KOPT-K1 (cell line): ENCODE results near the gene SUSD3.
A peak's percentile ranks its signal among the peaks of the same experiment; 100 is the strongest.

Source experiments
- H3K27ac ChIP-seq: fragments of 200-600 bp; sonication (generic); 2 replicates; pipeline ENCODE4 v1.5.1; 2016; ENCODE audit warnings: antibody characterized with exemption, mild to moderate bottlenecking, low read depth, low read length; ENCODE audit not compliant: poor library complexity, severe bottlenecking
- H3K36me3 ChIP-seq: fragments of 200-600 bp; sonication (generic); 2 replicates; pipeline ENCODE4 v1.5.1; 2017; ENCODE audit warnings: antibody characterized with exemption, mild to moderate bottlenecking, low read length, moderate library complexity; ENCODE audit not compliant: insufficient read depth
- H3K9me3 ChIP-seq: fragments of 200-600 bp; sonication (generic); 2 replicates; pipeline ENCODE4 v1.5.1; 2017; ENCODE audit warnings: antibody characterized with exemption, low read length, mild to moderate bottlenecking; ENCODE audit not compliant: insufficient read depth, poor library complexity, severe bottlenecking

SUSD3 gene

DNA sequence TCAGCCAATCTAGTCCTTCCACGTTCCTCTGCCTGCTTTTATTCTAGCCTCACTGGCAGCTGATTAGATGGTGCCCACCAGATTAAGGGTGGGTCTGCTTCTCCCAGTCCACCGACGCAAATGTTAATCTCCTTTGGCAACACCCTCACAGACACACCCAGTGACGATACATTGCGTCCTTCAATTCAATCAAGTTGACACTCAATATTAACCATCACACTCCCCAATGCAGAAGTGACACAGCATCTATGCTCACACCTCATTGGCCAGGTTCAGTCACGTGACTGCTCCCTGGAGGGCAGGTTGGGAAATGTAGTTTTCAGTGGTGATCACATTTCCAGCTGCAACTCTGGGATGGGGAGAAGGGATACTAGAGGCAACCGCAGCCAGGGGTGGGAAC lies 13.0 kb downstream of the SUSD3 start:
- Histone ChIP-seq H3K9me3 (no peaks in the 10 kb centered on the region), H3K27ac (no peak overlapping the region), H3K36me3 (no peaks in the 10 kb centered on the region)

- Histone ChIP-seq H3K36me3 (no peaks in the 10 kb centered on the region), H3K9me3 (no peaks in the 10 kb centered on the region), H3K27ac (peak overlapping the region; percentile 32)
Measured at GRCh38 chr9:93072383-93072795, 13.9 kb downstream of the SUSD3 start.

DNA sequence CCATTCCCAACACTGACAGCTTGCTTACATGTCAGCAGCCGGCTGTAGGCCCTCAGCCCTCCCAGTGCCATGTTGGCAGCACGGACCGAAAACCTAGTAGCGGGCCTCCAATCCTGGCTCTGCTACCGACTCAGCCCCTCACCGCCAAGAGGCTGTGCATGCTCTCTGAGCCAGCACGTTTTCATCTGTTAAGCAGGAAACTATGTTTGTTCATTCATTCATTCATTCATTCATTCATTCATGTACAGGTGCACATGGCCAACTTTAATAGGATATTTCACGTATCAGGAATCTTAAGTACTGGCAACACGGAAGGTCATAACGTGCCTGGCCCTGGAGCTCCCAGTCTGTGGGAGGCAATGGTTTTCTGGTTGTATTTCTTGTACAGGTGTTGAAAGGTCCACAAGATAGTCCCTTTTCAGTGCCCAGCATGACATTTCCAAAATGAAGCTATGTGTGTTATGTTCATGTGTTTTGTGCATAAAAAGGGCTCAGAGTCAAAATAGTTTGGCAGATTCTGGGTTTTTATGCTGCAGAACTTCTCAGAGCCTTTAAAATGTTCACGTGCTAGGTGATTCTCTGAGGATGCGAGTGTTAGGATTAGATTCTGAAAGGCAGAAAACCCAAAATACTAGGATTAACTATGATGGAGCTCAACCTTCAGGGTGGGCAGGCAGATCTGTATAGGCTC lies 17.7 kb downstream of the SUSD3 start:
- Histone ChIP-seq H3K27ac (no peak overlapping the region), H3K9me3 (no peaks in the 10 kb centered on the region), H3K36me3 (no peaks in the 10 kb centered on the region)

GRCh38 chr9:93076792-93077128 lies 18.3 kb downstream of the SUSD3 start:
- Histone ChIP-seq H3K36me3 (no peaks in the 10 kb centered on the region), H3K27ac (no peak overlapping the region)

DNA sequence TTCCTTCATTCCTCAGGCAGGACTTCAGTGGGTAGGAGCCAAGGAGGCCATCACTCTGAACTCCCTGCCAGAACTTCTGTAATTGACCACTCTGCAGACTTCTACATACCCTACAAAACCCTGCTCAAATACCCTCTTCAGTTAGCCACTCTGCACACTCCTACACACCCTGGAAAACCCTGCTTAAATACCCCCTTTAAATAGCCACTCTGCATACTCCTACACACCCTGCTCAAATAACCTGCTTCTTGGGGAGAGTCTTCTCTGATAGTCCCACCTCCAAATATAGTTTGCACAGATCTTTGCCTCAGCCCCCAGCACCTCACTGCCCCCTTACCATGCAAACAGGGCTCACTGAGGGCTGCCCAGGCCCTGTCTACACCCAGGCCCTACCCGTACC lies 18.9 kb downstream of the SUSD3 start:
- H3K9me3 ChIP-seq, result no peaks in the 10 kb centered on the region
- no peak overlapping the region for H3K27ac ChIP-seq
- H3K36me3 ChIP-seq, result no peaks in the 10 kb centered on the region

More at GRCh38 chr9:93076792-93077128, 18.3 kb downstream of the SUSD3 start:
- H3K9me3 ChIP-seq, result no peaks in the 10 kb centered on the region

- Histone ChIP-seq H3K36me3 (no peaks in the 10 kb centered on the region), H3K9me3 (no peaks in the 10 kb centered on the region), H3K27ac (no peak overlapping the region)
Measured at GRCh38 chr9:93077811-93078210, 19.3 kb downstream of the SUSD3 start.

DNA sequence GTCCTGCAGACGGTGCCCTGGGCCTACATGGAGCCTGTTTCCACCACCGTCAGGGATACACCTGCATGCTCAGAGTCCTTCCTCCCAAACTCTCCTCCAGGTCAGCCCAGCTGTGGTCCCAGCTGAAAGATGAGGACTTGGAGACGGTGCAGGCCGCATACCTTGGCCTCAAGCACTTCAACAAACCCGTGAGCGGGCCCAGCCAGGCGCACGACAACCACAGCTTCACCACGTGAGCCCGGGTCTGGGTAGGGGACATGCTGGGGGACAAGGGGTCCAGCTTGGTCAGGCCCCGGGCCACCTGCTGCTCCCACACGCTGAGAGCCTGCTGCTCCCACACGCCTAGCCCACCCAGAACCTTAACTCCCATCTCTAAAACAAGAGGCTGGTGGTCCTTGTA lies 20.9 kb downstream of the SUSD3 start:
- H3K36me3 ChIP-seq, result no peaks in the 10 kb centered on the region
- H3K9me3 ChIP-seq, result no peaks in the 10 kb centered on the region
- H3K27ac ChIP-seq, result no peak overlapping the region

- H3K9me3 ChIP-seq, result no peaks in the 10 kb centered on the region
- no peaks in the 10 kb centered on the region for H3K36me3 ChIP-seq
- H3K27ac ChIP-seq, result no peak overlapping the region
Measured at GRCh38 chr9:93080406-93080805, 21.9 kb downstream of the SUSD3 start.

- Histone ChIP-seq H3K9me3 (no peaks in the 10 kb centered on the region), H3K27ac (no peak overlapping the region), H3K36me3 (no peaks in the 10 kb centered on the region)
Measured at GRCh38 chr9:93081081-93081529, 22.6 kb downstream of the SUSD3 start.

DNA sequence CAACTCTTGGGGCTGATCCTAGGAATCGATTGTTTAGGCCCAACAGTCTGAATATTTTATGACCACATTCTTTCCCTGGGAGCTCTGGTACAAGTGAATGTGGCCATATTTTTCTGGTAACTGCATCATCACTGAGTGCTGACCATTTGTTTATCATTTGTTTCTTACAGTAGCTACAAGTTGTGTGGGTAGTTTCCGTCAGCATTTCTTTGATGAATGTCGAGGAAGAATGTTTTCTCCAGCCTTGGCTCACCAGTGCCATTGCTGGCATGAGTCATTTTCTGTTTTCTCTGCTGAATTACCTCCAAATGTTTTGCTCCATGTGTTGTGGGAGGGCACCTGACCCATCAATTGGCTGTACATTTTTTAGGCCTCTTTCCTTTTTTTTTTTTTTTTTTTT lies 23.4 kb downstream of the SUSD3 start:
- Histone ChIP-seq H3K9me3 (no peaks in the 10 kb centered on the region), H3K36me3 (no peaks in the 10 kb centered on the region), H3K27ac (no peak overlapping the region)

DNA sequence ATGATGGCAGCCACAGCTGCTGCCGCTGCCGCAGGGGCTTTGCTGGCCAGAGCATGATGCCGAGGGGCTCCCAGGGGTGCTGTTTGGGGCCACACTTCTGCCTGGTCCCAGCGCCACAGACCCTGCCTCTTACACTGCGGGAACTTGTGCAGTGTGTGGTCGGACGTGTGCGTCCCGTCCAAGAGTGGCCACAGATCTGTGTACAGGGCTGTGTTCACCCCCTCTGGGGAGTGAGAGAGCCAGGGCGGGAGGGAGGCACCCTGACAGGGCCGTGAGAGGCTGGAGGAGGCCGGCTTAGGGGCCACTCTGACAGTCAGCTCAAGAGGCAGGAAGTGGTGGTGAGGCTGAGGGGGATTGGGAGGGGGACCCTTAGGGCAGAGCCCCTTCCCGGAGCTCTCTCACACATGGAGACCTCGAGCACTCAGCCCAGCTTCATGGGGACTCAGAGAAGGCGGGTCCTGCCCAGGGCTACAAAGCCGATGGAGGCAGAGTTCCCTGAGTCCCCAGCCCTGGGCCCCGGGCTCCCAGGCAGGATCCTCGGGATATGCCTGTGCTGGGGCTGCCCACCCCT lies 24.4 kb downstream of the SUSD3 start:
- H3K27ac ChIP-seq, result peak overlapping the region; percentile 69
- no peaks in the 10 kb centered on the region for H3K9me3 ChIP-seq
- H3K36me3 ChIP-seq, result no peaks in the 10 kb centered on the region

DNA sequence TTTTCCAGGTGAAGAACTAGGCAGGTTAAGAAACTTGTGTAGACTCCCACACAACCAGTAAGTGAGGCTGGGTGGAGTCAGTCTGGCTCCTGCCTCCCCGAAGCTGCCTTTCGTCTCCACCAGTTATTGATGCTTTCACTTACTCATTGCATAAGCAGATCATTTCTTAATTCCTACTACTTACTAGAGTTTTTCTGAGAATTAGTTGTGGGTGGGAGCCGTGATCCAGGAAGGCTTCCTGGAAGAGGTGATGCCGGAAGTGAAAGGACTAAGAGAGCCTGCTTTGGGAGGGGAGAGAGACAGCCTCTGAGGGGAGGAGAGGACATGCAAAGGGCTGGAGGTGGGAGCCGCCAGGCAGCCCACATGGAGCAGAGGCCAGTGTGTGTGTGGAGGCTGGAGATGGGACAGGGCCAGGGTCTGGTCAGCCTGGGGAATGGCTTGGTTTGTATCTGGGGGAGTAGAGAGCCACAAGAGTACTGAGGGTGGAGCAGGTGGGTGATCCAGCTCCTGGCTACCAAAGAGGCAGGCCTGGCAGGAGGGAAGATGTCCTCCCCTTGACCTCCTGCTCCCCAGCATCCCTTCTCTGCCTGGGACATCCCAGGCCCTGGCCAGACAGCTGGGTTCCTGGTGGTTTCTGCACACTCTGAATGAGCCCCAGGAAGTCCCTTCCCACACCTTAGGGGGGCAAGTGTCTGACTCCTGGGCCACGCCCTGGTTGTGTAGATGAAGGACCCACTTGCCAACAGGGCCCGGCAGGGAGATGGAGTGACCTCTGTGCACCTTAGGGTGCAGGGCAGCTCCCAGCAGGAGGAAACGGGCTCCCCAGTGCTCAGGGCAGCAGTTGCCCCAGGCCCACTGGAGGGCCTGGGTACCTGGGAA lies 25.3 kb downstream of the SUSD3 start:
- H3K27ac ChIP-seq, result peak overlapping the region; percentile 69
- no peaks in the 10 kb centered on the region for H3K9me3 ChIP-seq
- H3K36me3 ChIP-seq, result no peaks in the 10 kb centered on the region

- H3K27ac ChIP-seq, result peak overlapping the region; percentile 69
- H3K9me3 ChIP-seq, result no peaks in the 10 kb centered on the region
- H3K36me3 ChIP-seq, result no peaks in the 10 kb centered on the region
Measured at GRCh38 chr9:93084471-93084881, 26.0 kb downstream of the SUSD3 start.

DNA sequence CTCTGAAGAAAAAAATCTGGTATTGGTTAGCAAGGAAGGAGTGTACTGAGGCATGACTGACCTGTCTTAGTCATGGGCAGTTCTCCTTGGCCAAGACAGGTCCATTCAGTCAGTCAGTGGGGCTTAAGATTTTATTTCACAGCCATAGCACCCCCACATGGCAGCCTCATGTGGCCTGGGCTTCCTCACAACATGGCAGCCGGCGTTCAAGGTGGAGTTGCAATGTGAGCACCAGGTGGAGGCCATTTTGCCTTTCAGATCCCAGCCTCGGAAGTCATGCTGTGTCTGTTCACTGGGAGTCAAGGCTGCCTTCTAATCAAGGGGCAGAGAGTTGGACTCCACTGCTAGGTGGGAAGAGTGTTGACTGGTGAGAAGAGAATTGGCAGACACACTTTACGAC lies 27.2 kb downstream of the SUSD3 start:
- H3K9me3 ChIP-seq, result no peaks in the 10 kb centered on the region
- H3K36me3 ChIP-seq, result no peaks in the 10 kb centered on the region
- H3K27ac ChIP-seq, result no peak overlapping the region

- Histone ChIP-seq H3K9me3 (no peaks in the 10 kb centered on the region), H3K36me3 (no peaks in the 10 kb centered on the region), H3K27ac (no peak overlapping the region)
Measured at GRCh38 chr9:93086447-93087224, 28.1 kb downstream of the SUSD3 start.
